OCI-LY7 (cell line): ENCODE results near the gene NRCAM. TPM values are rescaled to one million over a fixed set of nuclear protein-coding genes. Genes with fewer than 3 reads are reported as not detected.

Experiments used
- BruUV-seq: library from RNA; stranded (reverse); fragments of 400-500 nt; replicated peaks from 2 replicates; lab custom pipeline; 2021; lab: Mats Ljungman, UMichigan
- CTCF ChIA-PET: fragments of 300-600 bp; sonication (Branson Sonifier 250); formaldehyde crosslinking; loops from one replicate; lab custom pipeline; 2022; ENCODE audit warnings: antibody characterized with exemption; ENCODE audit not compliant: unreplicated experiment; lab: Charles Lee
- POLR2A ChIA-PET: fragments of 300-600 bp; sonication (Branson Sonifier 250); formaldehyde crosslinking; loops from one replicate; lab custom pipeline; 2022; ENCODE audit warnings: antibody characterized with exemption; lab: Charles Lee
- DNase-seq: peaks from one replicate; pipeline ENCODE4 v3.0.0-alpha.2; 2015; ENCODE audit warnings: low spot score
- H2AFZ ChIP-seq: fragments of 200-600 bp; sonication (generic), shearing (Covaris generic); 2 replicates; pipeline ENCODE4 v1.6.1; 2014; ENCODE audit warnings: mild to moderate bottlenecking, antibody characterized with exemption, low read length, moderate library complexity
- H3K27ac ChIP-seq: fragments of 200-600 bp; sonication (generic); 2 replicates; pipeline ENCODE4 v1.5.1; 2014; ENCODE audit warnings: mixed run types, low read depth, mild to moderate bottlenecking, moderate library complexity, low read length, inconsistent platforms; ENCODE audit not compliant: poor library complexity, severe bottlenecking
- H3K36me3 ChIP-seq: fragments of 200-600 bp; sonication (generic); 2 replicates; pipeline ENCODE4 v1.6.1; 2014; ENCODE audit warnings: mild to moderate bottlenecking, antibody characterized with exemption, low read length, moderate library complexity, mixed read lengths; ENCODE audit not compliant: insufficient read depth
- H3K4me1 ChIP-seq: fragments of 200-600 bp; sonication (generic); 2 replicates; pipeline ENCODE4 v1.5.1; 2014; ENCODE audit warnings: mild to moderate bottlenecking, low read length; ENCODE audit not compliant: insufficient read depth, poor library complexity, severe bottlenecking
- H3K4me2 ChIP-seq: fragments of 200-600 bp; sonication (generic); 2 replicates; pipeline ENCODE4 v1.6.1; 2014; ENCODE audit warnings: mild to moderate bottlenecking, low read length
- H3K4me3 ChIP-seq: fragments of 200-600 bp; sonication (generic); 2 replicates; pipeline ENCODE4 v1.5.1; 2014; ENCODE audit warnings: mild to moderate bottlenecking, low read depth, low read length; ENCODE audit not compliant: poor library complexity, severe bottlenecking
- H3K79me2 ChIP-seq: fragments of 200-600 bp; sonication (generic); 2 replicates; pipeline ENCODE4 v1.6.1; 2016; ENCODE audit warnings: low read depth, mild to moderate bottlenecking, low read length, moderate library complexity, mixed read lengths; ENCODE audit not compliant: insufficient read depth
- H3K9me2 ChIP-seq: fragments of 200-600 bp; sonication (generic); 2 replicates; pipeline ENCODE4 v1.6.1; 2016; ENCODE audit warnings: mild to moderate bottlenecking, low read length, mixed read lengths; ENCODE audit not compliant: insufficient read depth
- H3K9me3 ChIP-seq: fragments of 200-600 bp; sonication (generic); 2 replicates; pipeline ENCODE4 v1.6.1; 2014; ENCODE audit warnings: mild to moderate bottlenecking, mixed run types, low read length, mixed read lengths
- H4K20me1 ChIP-seq: fragments of 200-600 bp; sonication (generic); 2 replicates; pipeline ENCODE4 v1.6.1; 2014; ENCODE audit warnings: mild to moderate bottlenecking, antibody characterized with exemption, low read length, moderate library complexity, mixed read lengths; ENCODE audit not compliant: insufficient read depth
- EZH2phosphoT487 ChIP-seq: fragments of 200-600 bp; sonication (generic); IDR thresholded peaks from 2 replicates; pipeline ENCODE4 v1.6.1; 2018; ENCODE audit warnings: low read depth, borderline replicate concordance, mild to moderate bottlenecking, mixed run types, antibody characterized with exemption, low read length, moderate library complexity, mixed read lengths
- intact Hi-C: fragments of 100-400 bp; cut with micrococcal nuclease; formaldehyde crosslinking; loops from one replicate; pipeline ENCODE4 v1.10.0; 2022; ENCODE audit not compliant: unreplicated experiment
- total RNA-seq, 2 experiments: library from RNA; depleted of rRNA in 1 of 2; stranded (reverse); fragments of >200 nt in 1 of 2; shearing (Covaris generic) in 1 of 2; gene quantifications; 2 replicates each; pipeline ENCODE4 v1.2.3, GENCODE V29; 2014 to 2022
- TF ChIP-seq, protein P1 (sequence below): fragments of 200-600 bp; sonication (generic); conservative IDR thresholded peaks from 2 replicates; pipeline ENCODE4 v1.5.1; 2014; ENCODE audit warnings: mild to moderate bottlenecking, antibody characterized with exemption, low read length, moderate library complexity, mixed read lengths

The NRCAM gene
- total RNA-seq, 2 experiments from 2014 or later = not detected

DNA sequence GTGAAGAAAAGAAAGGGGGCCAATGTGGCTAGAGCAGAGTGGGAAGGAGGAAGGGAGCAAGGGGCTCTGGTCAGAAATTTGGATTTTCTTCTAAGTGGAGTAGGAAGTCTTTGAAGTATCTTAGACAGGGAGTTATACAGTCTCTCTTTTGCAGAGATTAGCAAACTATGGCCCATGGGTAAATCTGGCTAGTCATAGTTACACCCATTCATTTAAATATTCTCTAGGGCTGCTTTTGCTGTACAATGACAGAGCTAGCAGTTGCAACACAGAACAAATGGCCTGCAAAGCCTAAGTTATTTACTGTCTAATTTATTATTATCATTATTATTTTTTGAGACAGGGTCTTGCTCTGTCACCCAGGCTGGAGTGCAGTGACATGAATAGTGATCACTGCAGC, 315.6 kb downstream of the NRCAM start:
- H3K79me2 ChIP-seq = no peaks in the 10 kb centered on the region
- no peak overlapping the region for H2AFZ ChIP-seq
- H3K27ac ChIP-seq = no peak overlapping the region
- no peaks in the 10 kb centered on the region for H3K4me1 ChIP-seq
- TF ChIP-seq, protein P1, sequence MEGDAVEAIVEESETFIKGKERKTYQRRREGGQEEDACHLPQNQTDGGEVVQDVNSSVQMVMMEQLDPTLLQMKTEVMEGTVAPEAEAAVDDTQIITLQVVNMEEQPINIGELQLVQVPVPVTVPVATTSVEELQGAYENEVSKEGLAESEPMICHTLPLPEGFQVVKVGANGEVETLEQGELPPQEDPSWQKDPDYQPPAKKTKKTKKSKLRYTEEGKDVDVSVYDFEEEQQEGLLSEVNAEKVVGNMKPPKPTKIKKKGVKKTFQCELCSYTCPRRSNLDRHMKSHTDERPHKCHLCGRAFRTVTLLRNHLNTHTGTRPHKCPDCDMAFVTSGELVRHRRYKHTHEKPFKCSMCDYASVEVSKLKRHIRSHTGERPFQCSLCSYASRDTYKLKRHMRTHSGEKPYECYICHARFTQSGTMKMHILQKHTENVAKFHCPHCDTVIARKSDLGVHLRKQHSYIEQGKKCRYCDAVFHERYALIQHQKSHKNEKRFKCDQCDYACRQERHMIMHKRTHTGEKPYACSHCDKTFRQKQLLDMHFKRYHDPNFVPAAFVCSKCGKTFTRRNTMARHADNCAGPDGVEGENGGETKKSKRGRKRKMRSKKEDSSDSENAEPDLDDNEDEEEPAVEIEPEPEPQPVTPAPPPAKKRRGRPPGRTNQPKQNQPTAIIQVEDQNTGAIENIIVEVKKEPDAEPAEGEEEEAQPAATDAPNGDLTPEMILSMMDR = no peak
- no peak for TF ChIP-seq EZH2phosphoT487
- H4K20me1 ChIP-seq = no peaks in the 10 kb centered on the region
- no peaks in the 10 kb centered on the region for H3K9me3 ChIP-seq
- no peaks in the 10 kb centered on the region for H3K36me3 ChIP-seq
- POLR2A ChIA-PET = no interaction called here
- no TSS peak for BruUV-seq
- DNase-seq = no peak
- intact Hi-C loops = loop anchor here (10.0 kb wide), 1 partner anchor 266 kb away; no protein-coding TSS in a partner anchor
- CTCF ChIA-PET = no interaction called here
- H3K9me2 ChIP-seq = no peaks in the 10 kb centered on the region
- H3K4me2 ChIP-seq = no peak overlapping the region
- H3K4me3 ChIP-seq = no peak overlapping the region

GRCh38 chr7:108138911-108139310, 317.3 kb downstream of the NRCAM start:
- H3K36me3 ChIP-seq = no peaks in the 10 kb centered on the region
- TF ChIP-seq, protein P1 = no peak
- TF ChIP-seq EZH2phosphoT487 = no peak
- no peaks in the 10 kb centered on the region for H4K20me1 ChIP-seq

GRCh38 chr7:108137993-108138392, 318.2 kb downstream of the NRCAM start:
- TF ChIP-seq, protein P1 = no peak
- TF ChIP-seq EZH2phosphoT487 = no peak
- POLR2A ChIA-PET = no interaction called here
- H3K79me2 ChIP-seq = no peaks in the 10 kb centered on the region
- no peak overlapping the region for H2AFZ ChIP-seq
- CTCF ChIA-PET = no interaction called here
- no peak overlapping the region for H3K4me2 ChIP-seq
- H3K4me3 ChIP-seq = no peak overlapping the region
- DNase-seq = no peak
- no peaks in the 10 kb centered on the region for H3K36me3 ChIP-seq
- H3K27ac ChIP-seq = no peak overlapping the region
- intact Hi-C loops = no loop called here
- H3K4me1 ChIP-seq = no peaks in the 10 kb centered on the region
- no TSS peak for BruUV-seq
- H3K9me2 ChIP-seq = no peaks in the 10 kb centered on the region; the same call in 1 of the 2 replicates
- H3K9me3 ChIP-seq = no peaks in the 10 kb centered on the region
- H4K20me1 ChIP-seq = no peaks in the 10 kb centered on the region

More at GRCh38 chr7:108138911-108139310, 317.3 kb downstream of the NRCAM start:
- DNase-seq = no peak
- Histone ChIP-seq H3K27ac (no peak overlapping the region), H3K4me3 (no peak overlapping the region), H3K4me1 (no peaks in the 10 kb centered on the region), H3K9me2 (no peaks in the 10 kb centered on the region; the same call in 1 of the 2 replicates), H3K4me2 (no peak overlapping the region), H2AFZ (no peak overlapping the region), H3K79me2 (no peaks in the 10 kb centered on the region), H3K9me3 (no peaks in the 10 kb centered on the region)
- intact Hi-C loops = no loop called here
- ChIA-PET CTCF (no interaction called here), POLR2A (no interaction called here)
- no TSS peak for BruUV-seq
